KMS-11 (cell line): Measurements from ENCODE around the gene TET3.

Experiments used
- H2AFZ ChIP-seq: fragments of 200-600 bp; sonication (generic); 2 replicates; pipeline ENCODE4 v1.6.1; 2016; ENCODE audit warnings: antibody characterized with exemption, mixed run types, low read depth
- H3K27ac ChIP-seq: fragments of 200-600 bp; sonication (generic); 2 replicates; pipeline ENCODE4 v1.6.1; 2016; ENCODE audit warnings: mild to moderate bottlenecking, mixed run types
- H3K27me3 ChIP-seq: fragments of 200-600 bp; sonication (generic); 2 replicates; pipeline ENCODE4 v1.6.1; 2017; ENCODE audit warnings: mild to moderate bottlenecking, low read depth, mixed run types, moderate library complexity; ENCODE audit not compliant: insufficient read depth
- H3K36me3 ChIP-seq: fragments of 200-600 bp; sonication (generic); 2 replicates; pipeline ENCODE4 v1.6.1; 2017; ENCODE audit warnings: mild to moderate bottlenecking, mixed run types; ENCODE audit not compliant: insufficient read depth
- H3K4me1 ChIP-seq: fragments of 200-600 bp; sonication (generic); 2 replicates; pipeline ENCODE4 v1.6.1; 2016; ENCODE audit warnings: mild to moderate bottlenecking, low read depth, mixed run types; ENCODE audit not compliant: poor library complexity, severe bottlenecking
- H3K4me2 ChIP-seq: fragments of 200-600 bp; sonication (generic); 2 replicates; pipeline ENCODE4 v1.7.0; 2016; ENCODE audit warnings: mild to moderate bottlenecking, mixed run types
- H3K4me3 ChIP-seq: fragments of 200-600 bp; sonication (generic); IDR thresholded peaks from 2 replicates; pipeline ENCODE4 v1.6.1; 2017; ENCODE audit warnings: low read depth, low read length, mixed read lengths; ENCODE audit not compliant: insufficient read depth
- H3K79me2 ChIP-seq: fragments of 200-600 bp; sonication (generic); 2 replicates; pipeline ENCODE4 v1.6.1; 2016; ENCODE audit warnings: low read depth, mixed run types; ENCODE audit not compliant: insufficient read depth
- H3K9ac ChIP-seq: fragments of 200-600 bp; sonication (generic); 2 replicates; pipeline ENCODE4 v1.6.1; 2016; ENCODE audit warnings: mild to moderate bottlenecking, mixed run types
- H4K20me1 ChIP-seq: fragments of 200-600 bp; sonication (generic); 2 replicates; pipeline ENCODE4 v1.6.1; 2016; ENCODE audit warnings: mild to moderate bottlenecking, mixed run types; ENCODE audit not compliant: insufficient read depth
- TF ChIP-seq, protein P1 (sequence below): fragments of 200-600 bp; sonication (generic); conservative IDR thresholded peaks from 2 replicates; pipeline ENCODE4 v1.6.1; 2017; ENCODE audit warnings: low read depth, mild to moderate bottlenecking, antibody characterized with exemption, low read length, moderate library complexity, mixed read lengths

The TET3 gene

GRCh38 chr2:74007711-74008110 lies 23.0 kb downstream of the TET3 start:
- Histone ChIP-seq H3K27me3 (no peaks in the 10 kb centered on the region), H2AFZ (no peak overlapping the region), H3K27ac (no peak overlapping the region), H3K4me2 (no peak overlapping the region), H4K20me1 (peaks cover 8% of the 10 kb centered on the region; the same call in 1 of the 2 replicates), H3K36me3 (no peaks in the 10 kb centered on the region), H3K79me2 (peaks cover 15% of the 10 kb centered on the region; the same call in 1 of the 2 replicates), H3K9ac (no peak overlapping the region), H3K4me3 (no peak overlapping the region), H3K4me1 (peaks cover 9% of the 10 kb centered on the region)
- TF ChIP-seq, protein P1, sequence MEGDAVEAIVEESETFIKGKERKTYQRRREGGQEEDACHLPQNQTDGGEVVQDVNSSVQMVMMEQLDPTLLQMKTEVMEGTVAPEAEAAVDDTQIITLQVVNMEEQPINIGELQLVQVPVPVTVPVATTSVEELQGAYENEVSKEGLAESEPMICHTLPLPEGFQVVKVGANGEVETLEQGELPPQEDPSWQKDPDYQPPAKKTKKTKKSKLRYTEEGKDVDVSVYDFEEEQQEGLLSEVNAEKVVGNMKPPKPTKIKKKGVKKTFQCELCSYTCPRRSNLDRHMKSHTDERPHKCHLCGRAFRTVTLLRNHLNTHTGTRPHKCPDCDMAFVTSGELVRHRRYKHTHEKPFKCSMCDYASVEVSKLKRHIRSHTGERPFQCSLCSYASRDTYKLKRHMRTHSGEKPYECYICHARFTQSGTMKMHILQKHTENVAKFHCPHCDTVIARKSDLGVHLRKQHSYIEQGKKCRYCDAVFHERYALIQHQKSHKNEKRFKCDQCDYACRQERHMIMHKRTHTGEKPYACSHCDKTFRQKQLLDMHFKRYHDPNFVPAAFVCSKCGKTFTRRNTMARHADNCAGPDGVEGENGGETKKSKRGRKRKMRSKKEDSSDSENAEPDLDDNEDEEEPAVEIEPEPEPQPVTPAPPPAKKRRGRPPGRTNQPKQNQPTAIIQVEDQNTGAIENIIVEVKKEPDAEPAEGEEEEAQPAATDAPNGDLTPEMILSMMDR = no peak

DNA sequence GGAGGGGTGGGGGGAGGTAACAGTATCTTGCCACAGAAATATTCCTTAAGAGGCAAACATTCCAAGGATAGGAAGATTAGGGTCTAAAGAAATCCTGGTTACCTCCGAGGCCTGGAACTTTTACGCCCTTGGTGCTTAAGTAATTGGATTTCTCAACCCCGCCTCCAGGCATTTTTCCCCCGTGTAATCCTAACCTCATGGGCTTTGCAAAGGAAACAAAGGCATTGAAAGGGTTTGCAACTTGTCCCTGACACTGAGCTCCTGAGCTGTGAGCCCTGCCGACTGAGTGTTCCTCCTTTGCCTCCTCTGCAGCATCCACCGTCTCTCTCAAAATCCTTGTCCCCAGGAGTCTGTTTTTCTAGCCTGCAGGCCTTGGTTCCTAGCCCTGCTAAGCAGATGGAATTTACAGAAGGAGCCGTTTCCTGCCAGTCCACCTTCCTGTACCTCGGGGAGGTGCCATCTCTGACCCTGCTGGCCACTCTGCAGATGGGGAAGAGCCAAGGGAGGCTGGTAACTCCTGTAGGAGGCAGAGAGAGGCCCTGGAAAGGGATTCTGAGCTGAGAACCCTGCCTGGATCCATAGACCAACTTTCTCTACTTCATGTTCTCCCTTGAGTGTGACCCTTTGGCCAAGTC lies 24.2 kb downstream of the TET3 start:
- no peaks in the 10 kb centered on the region for H3K4me1 ChIP-seq
- H3K27ac ChIP-seq = no peak overlapping the region
- H3K9ac ChIP-seq = no peak overlapping the region
- H2AFZ ChIP-seq = no peak overlapping the region
- H4K20me1 ChIP-seq = 0 out of 2 replicates have a peak, but pooled peaks cover 4% of the 10 kb centered on the region
- TF ChIP-seq, protein P1 = no peak
- no peak overlapping the region for H3K4me3 ChIP-seq
- H3K79me2 ChIP-seq = peaks cover 15% of the 10 kb centered on the region; the same call in 1 of the 2 replicates
- no peaks in the 10 kb centered on the region for H3K27me3 ChIP-seq
- no peaks in the 10 kb centered on the region for H3K36me3 ChIP-seq
- no peak overlapping the region for H3K4me2 ChIP-seq

- TF ChIP-seq, protein P1 = no peak
- H3K4me1 ChIP-seq = no peaks in the 10 kb centered on the region
- peaks cover 15% of the 10 kb centered on the region; the same call in 1 of the 2 replicates for H3K79me2 ChIP-seq
- H2AFZ ChIP-seq = no peak overlapping the region
- no peak overlapping the region for H3K4me2 ChIP-seq
- no peaks in the 10 kb centered on the region for H3K27me3 ChIP-seq
- H3K27ac ChIP-seq = no peak overlapping the region
- no peak overlapping the region for H3K9ac ChIP-seq
- no peaks in the 10 kb centered on the region for H3K36me3 ChIP-seq
- H3K4me3 ChIP-seq = no peak overlapping the region
- H4K20me1 ChIP-seq = no peaks in the 10 kb centered on the region
These were observed 24.9 kb downstream of the TET3 start for GRCh38 chr2:74009577-74009976.

GRCh38 chr2:74010087-74010541 lies 25.4 kb downstream of the TET3 start:
- peaks cover 14% of the 10 kb centered on the region; the same call in 1 of the 2 replicates for H3K79me2 ChIP-seq
- H3K4me2 ChIP-seq = no peak overlapping the region
- no peaks in the 10 kb centered on the region for H3K36me3 ChIP-seq
- H3K27me3 ChIP-seq = no peaks in the 10 kb centered on the region
- no peak overlapping the region for H2AFZ ChIP-seq
- H3K27ac ChIP-seq = no peak overlapping the region
- H3K4me1 ChIP-seq = no peaks in the 10 kb centered on the region
- no peak overlapping the region for H3K4me3 ChIP-seq
- TF ChIP-seq, protein P1 = no peak
- no peaks in the 10 kb centered on the region for H4K20me1 ChIP-seq
- H3K9ac ChIP-seq = no peak overlapping the region
